ENCODE measurements around the gene RAB6C. TPM values are rescaled to one million over a fixed set of nuclear protein-coding genes. Genes with fewer than 3 reads are reported as not detected.
"Not testable (repeated sequence)": the region's sequence is repeated elsewhere in the genome, so short reads cannot be mapped to it uniquely, and the experiment has no call there.

RAB6C gene
- total RNA-seq, 2 experiments from 2014 or later, result 0.11 TPM; not detected in 1

DNA sequence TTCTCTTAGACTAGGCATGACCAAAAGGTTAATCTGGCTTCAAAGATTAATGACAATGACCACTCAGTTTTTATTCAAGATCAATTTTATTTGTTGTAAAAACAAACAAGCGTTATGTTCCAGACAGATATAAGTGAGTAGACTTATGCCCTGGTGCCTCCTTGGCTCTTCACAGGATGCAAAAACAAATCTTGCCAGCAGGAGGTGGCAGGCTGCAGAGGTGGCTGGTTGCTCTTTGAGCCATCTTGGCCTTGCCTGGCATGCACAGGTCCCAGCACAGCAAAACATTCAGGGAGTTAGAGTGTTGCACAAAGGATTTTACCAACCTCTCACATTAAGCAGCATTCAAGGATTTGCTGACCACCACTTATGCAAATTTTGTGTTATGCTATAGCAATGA lies 46.5 kb downstream of the RAB6C start:
- POLR2A ChIA-PET; H3K9me3 Mint-ChIP-seq; H3K4me3 Mint-ChIP-seq; H3K4me1 Mint-ChIP-seq; H3K27me3 Mint-ChIP-seq; DNase-seq; ATAC-seq (ENCODE audit: low read depth); H3K36me3 Mint-ChIP-seq; H3K27ac Mint-ChIP-seq: not testable (repeated sequence)

Other genes with a start within 250 kb of the RAB6C start
- gene POTEF, start 149.6 kb downstream of the RAB6C start, total RNA-seq, result not detected
- gene CCDC74B, start 165.4 kb downstream of the RAB6C start, total RNA-seq, result 1 to 10 TPM; 1.2 to 1.5 TPM
- gene SMPD4, start 201.9 kb downstream of the RAB6C start, total RNA-seq, result 10 to 100 TPM; 67.3 to 74.2 TPM
- gene MZT2B, start 202.6 kb downstream of the RAB6C start, total RNA-seq, result 100 to 1,000 TPM; 400 to 434 TPM
- not detected for gene TUBA3E, start 218.8 kb downstream of the RAB6C start, total RNA-seq

Data from activated naive CD8-positive, alpha-beta T cell treated with anti-CD3 and anti-CD28 coated beads, Interleukin-2, amount 10 ng/mL, durations not matched to agents 7 days and 5 days (primary cell).